Erythroblast (primary cell): ENCODE measurements around the gene GLTP.

ENCODE experiments used
- GATA1 ChIP-seq: IDR thresholded peaks from 2 replicates; pipeline ENCODE4 v1.6.1; 2011; ENCODE audit warnings: low read depth, mild to moderate bottlenecking, control low read depth, low read length, moderate library complexity
- POLR2A ChIP-seq: IDR thresholded peaks from 2 replicates; pipeline ENCODE4 v1.6.1; 2011; ENCODE audit warnings: mild to moderate bottlenecking, low read length

DNA sequence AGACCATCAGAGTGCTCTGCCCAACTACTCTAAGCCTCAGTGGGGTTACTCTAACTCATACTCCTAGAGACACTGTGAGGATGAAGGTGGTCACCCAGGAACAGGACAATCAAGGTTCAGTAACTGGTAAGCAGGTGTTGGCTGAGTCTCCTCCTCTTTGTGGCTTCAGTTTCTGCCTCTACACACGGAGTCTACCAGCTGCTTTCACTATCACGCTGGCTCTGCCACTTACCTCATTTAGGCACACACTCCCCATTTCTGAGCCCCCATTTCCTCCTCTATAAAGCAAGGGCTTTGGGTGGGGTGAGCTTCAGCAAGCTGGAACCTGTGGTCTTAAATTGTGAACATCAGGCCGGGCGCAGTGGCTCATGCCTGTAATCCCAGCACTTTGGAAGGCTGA, 12.4 kb upstream of the GLTP start:
- TF ChIP-seq POLR2A (no peak), GATA1 (no peak)
